H9 (cell line): ENCODE results near the gene HACD1. TPM values are rescaled to one million over a fixed set of nuclear protein-coding genes. Genes with fewer than 3 reads are reported as not detected.

Experiments used
- DNase-seq: peaks from one replicate; pipeline ENCODE4 v3.0.0-alpha.2; 2017
- H2AFZ ChIP-seq: one replicate; pipeline ENCODE4 v1.6.1; 2013; ENCODE audit warnings: mild to moderate bottlenecking, low read length, control low read depth, moderate library complexity
- H2AK5ac ChIP-seq: 2 replicates; pipeline ENCODE4 v1.6.1; 2013; ENCODE audit warnings: low read length, control low read depth, mixed read lengths; ENCODE audit not compliant: insufficient read length
- H2BK120ac ChIP-seq: one replicate; pipeline ENCODE4 v1.6.1; 2013; ENCODE audit warnings: low read depth, mild to moderate bottlenecking, low read length, control low read depth, inconsistent platforms; ENCODE audit not compliant: poor library complexity, severe bottlenecking
- H2BK12ac ChIP-seq: 2 replicates; pipeline ENCODE4 v1.6.1; 2013; ENCODE audit warnings: low read length, control low read depth, mixed read lengths, low read depth; ENCODE audit not compliant: insufficient read length
- H2BK15ac ChIP-seq: 2 replicates; pipeline ENCODE4 v1.6.1; 2013; ENCODE audit warnings: low read depth, low read length, control low read depth
- H2BK20ac ChIP-seq: one replicate; pipeline ENCODE4 v1.6.1; 2013; ENCODE audit warnings: low read depth, mild to moderate bottlenecking, low read length, control low read depth, inconsistent platforms; ENCODE audit not compliant: poor library complexity, severe bottlenecking
- H2BK5ac ChIP-seq: 2 replicates; pipeline ENCODE4 v1.6.1; 2013; ENCODE audit warnings: low read length, control low read depth, mixed read lengths; ENCODE audit not compliant: insufficient read length
- H3K14ac ChIP-seq: 2 replicates; pipeline ENCODE4 v1.6.1; 2013; ENCODE audit warnings: low read length, control low read depth; ENCODE audit not compliant: insufficient read depth
- H3K18ac ChIP-seq: 2 replicates; pipeline ENCODE4 v1.6.1; 2013; ENCODE audit warnings: low read depth, mild to moderate bottlenecking, mixed read lengths, low read length, control low read depth; ENCODE audit not compliant: insufficient read length
- H3K23ac ChIP-seq: 2 replicates; pipeline ENCODE4 v1.6.1; 2013; ENCODE audit warnings: low read length, control low read depth, mixed read lengths, low read depth; ENCODE audit not compliant: insufficient read length
- H3K23me2 ChIP-seq: 2 replicates; pipeline ENCODE4 v1.6.1; 2013; ENCODE audit warnings: low read depth, mild to moderate bottlenecking, mixed read lengths, low read length, control low read depth; ENCODE audit not compliant: insufficient read length, poor library complexity, severe bottlenecking
- H3K27ac ChIP-seq: 2 replicates; pipeline ENCODE4 v1.5.1; 2013; ENCODE audit warnings: low read length, control low read depth, mixed read lengths, low read depth; ENCODE audit not compliant: insufficient read length
- H3K27me3 ChIP-seq: 2 replicates; pipeline ENCODE4 v1.6.1; 2013; ENCODE audit warnings: low read length, control low read depth, inconsistent platforms; ENCODE audit not compliant: insufficient read depth
- H3K4ac ChIP-seq: 2 replicates; pipeline ENCODE4 v1.6.1; 2013; ENCODE audit warnings: low read depth, mild to moderate bottlenecking, control low read depth, inconsistent platforms, low read length, moderate library complexity
- H3K4me1 ChIP-seq: 2 replicates; pipeline ENCODE4 v1.6.1; 2013; ENCODE audit warnings: low read length, control low read depth, inconsistent platforms; ENCODE audit not compliant: insufficient read depth
- H3K4me2 ChIP-seq: 2 replicates; pipeline ENCODE4 v1.6.1; 2013; ENCODE audit warnings: low read length, control low read depth, mixed read lengths; ENCODE audit not compliant: insufficient read length, insufficient read depth
- H3K56ac ChIP-seq: 2 replicates; pipeline ENCODE4 v1.6.1; 2013; ENCODE audit warnings: low read depth, mild to moderate bottlenecking, mixed read lengths, low read length, control low read depth; ENCODE audit not compliant: insufficient read length
- H3K79me1 ChIP-seq: 2 replicates; pipeline ENCODE4 v1.6.1; 2013; ENCODE audit warnings: low read depth, mild to moderate bottlenecking, moderate library complexity, low read length, control low read depth, inconsistent platforms; ENCODE audit not compliant: insufficient read depth, poor library complexity, severe bottlenecking
- H3K79me2 ChIP-seq: 2 replicates; pipeline ENCODE4 v1.6.1; 2013; ENCODE audit warnings: low read length, control low read depth, inconsistent platforms; ENCODE audit not compliant: insufficient read depth
- H3K9ac ChIP-seq: 2 replicates; pipeline ENCODE4 v1.6.1; 2013; ENCODE audit warnings: low read length, control low read depth, mixed read lengths; ENCODE audit not compliant: insufficient read length; ENCODE audit errors: extremely low read depth
- H3K9me3 ChIP-seq: one replicate; pipeline ENCODE4 v1.6.1; 2013; ENCODE audit warnings: low read depth, low read length, inconsistent platforms; ENCODE audit not compliant: control insufficient read depth
- H3T11ph ChIP-seq: one replicate; pipeline ENCODE4 v1.6.1; 2013; ENCODE audit warnings: mild to moderate bottlenecking, low read length, control low read depth, inconsistent platforms
- H4K20me1 ChIP-seq: one replicate; pipeline ENCODE4 v1.6.1; 2013; ENCODE audit not compliant: control insufficient read depth, insufficient read length, insufficient read depth
- H4K5ac ChIP-seq: 2 replicates; pipeline ENCODE4 v1.6.1; 2013; ENCODE audit warnings: low read depth, mild to moderate bottlenecking, mixed read lengths, low read length, control low read depth; ENCODE audit not compliant: insufficient read length
- H4K8ac ChIP-seq: replicated peaks from 2 replicates; pipeline ENCODE4 v1.6.1; 2013; ENCODE audit warnings: low read length, control low read depth, mixed read lengths, low read depth; ENCODE audit not compliant: insufficient read length
- H4K91ac ChIP-seq: 2 replicates; pipeline ENCODE4 v1.6.1; 2013; ENCODE audit warnings: low read depth, mild to moderate bottlenecking, moderate library complexity, mixed read lengths, low read length, control low read depth; ENCODE audit not compliant: insufficient read length
- H3K27ac Mint-ChIP-seq, 3 experiments: 2 replicates in 2 of 3; 3 replicates in 1 of 3; pipeline ENCODE4 v1.8.0; 2020 to 2021; ENCODE audit warnings: mixed read lengths in 3 of 3, mild to moderate bottlenecking in 1 of 3, moderate library complexity in 1 of 3
- H3K27me3 Mint-ChIP-seq: 2 replicates; pipeline ENCODE4 v1.8.0; 2021; ENCODE audit warnings: low read depth, mild to moderate bottlenecking, moderate library complexity, mixed read lengths
- H3K36me3 Mint-ChIP-seq, 3 experiments: 2 replicates in 2 of 3; 3 replicates in 1 of 3; pipeline ENCODE4 v1.8.0; 2020 to 2021; ENCODE audit warnings: low read depth in 3 of 3, mixed read lengths in 3 of 3; ENCODE audit not compliant: insufficient read depth in 1 of 3
- H3K4me1 Mint-ChIP-seq, 2 experiments: 2 replicates each; pipeline ENCODE4 v1.8.0; 2020; ENCODE audit warnings: mixed read lengths in 2 of 2
- H3K4me3 Mint-ChIP-seq, 2 experiments: 2 replicates in 1 of 2; 3 replicates in 1 of 2; pipeline ENCODE4 v1.8.0; 2020 to 2021; ENCODE audit warnings: mild to moderate bottlenecking in 2 of 2, mixed read lengths in 2 of 2, moderate library complexity in 1 of 2
- H3K9me3 Mint-ChIP-seq, 2 experiments: 2 replicates in 1 of 2; 3 replicates in 1 of 2; pipeline ENCODE4 v1.8.0; 2020; ENCODE audit warnings: mild to moderate bottlenecking in 2 of 2, mixed read lengths in 2 of 2, moderate library complexity in 1 of 2
- CTCF ChIP-seq: fragments of 200-600 bp; sonication (generic); conservative IDR thresholded peaks from 3 replicates; pipeline ENCODE4 v1.8.0; 2021; ENCODE audit warnings: antibody characterized with exemption, mild to moderate bottlenecking
- WGBS: extraction: QIAGEN DNeasy Blood & Tissue Kit; methylation state at CpG from one replicate; pipeline ENCODE4 v1.1.7; 2013; ENCODE audit warnings: missing lambda C conversion rate, low lambda C conversion rate, mixed read lengths; ENCODE audit not compliant: insufficient read length; ENCODE audit errors: extremely low coverage; 5-methylcytosine and 5-hydroxymethylcytosine counted together
- total RNA-seq: library from RNA; stranded (reverse); gene quantifications from 2 replicates; pipeline ENCODE4 v1.2.1, GENCODE V29; 2021

HACD1 gene
- total RNA-seq, 1 experiment from 2014 or later, result 25.0 TPM

GRCh38 chr10:17659365-17659764 lies 42.2 kb upstream of the HACD1 start:
- Histone ChIP-seq H3K23ac (no peak overlapping the region), H2BK5ac (no peak overlapping the region), H3K79me2 (peaks cover 13% of the 10 kb centered on the region; the same call in 1 of the 2 replicates), H3K14ac (no peak overlapping the region), H3K23me2 (no peaks in the 10 kb centered on the region), H2BK12ac (no peak overlapping the region), H4K8ac (no peak overlapping the region), H2BK20ac (no peak overlapping the region), H3K79me1 (peaks cover 3% of the 10 kb centered on the region), H3K9me3 (no peaks in the 10 kb centered on the region), H4K20me1 (no peaks in the 10 kb centered on the region), H2AK5ac (no peak overlapping the region), H2AFZ (no peak overlapping the region), H3K18ac (no peak overlapping the region), H3K4me2 (no peak overlapping the region), H3K9ac (no peak overlapping the region), H3K4me1 (no peaks in the 10 kb centered on the region; the same call in 1 of the 2 replicates), H3K56ac (no peak overlapping the region), H3K27ac (no peak overlapping the region), H4K5ac (no peak overlapping the region), H3K4ac (no peak overlapping the region), H4K91ac (no peak overlapping the region), H2BK15ac (no peak overlapping the region), H3K27me3 (no peaks in the 10 kb centered on the region), H3T11ph (no peak overlapping the region), H2BK120ac (no peak overlapping the region)
- Mint-ChIP-seq H3K4me1 (peaks cover 10 to 26% of the 10 kb centered on the region in 2 experiments), H3K36me3 (peaks cover 17 to 50% (median 21%) of the 10 kb centered on the region in 3 experiments), H3K4me3 (no peak overlapping the region), H3K27ac (no peak overlapping the region), H3K9me3 (peaks cover 20 to 28% of the 10 kb centered on the region in 2 experiments), H3K27me3 (no peaks in the 10 kb centered on the region)
- no CpG with 5 or more reads among the region's 4 CpGs for WGBS
- TF ChIP-seq CTCF, result no peak
- no peak for DNase-seq
